IMR-90 (cell line): ENCODE results near the gene SLC15A1. TPM values are rescaled to one million over a fixed set of nuclear protein-coding genes. Genes with fewer than 3 reads are reported as not detected.

Source experiments
- ATAC-seq: fragments of 200-7000 bp; cut with Tn5 transposase; 2 replicates; pipeline ENCODE4 v1.9.1; 2020; ENCODE audit warnings: low read depth, mild to moderate bottlenecking, moderate library complexity
- BruUV-seq: library from RNA; stranded (reverse); fragments of 400-500 nt; replicated peaks from 2 replicates; lab custom pipeline; 2021; lab: Mats Ljungman, UMichigan
- CTCF ChIA-PET: fragments of 300-600 bp; formaldehyde crosslinking; extraction: SDS; loops from one replicate; lab custom pipeline; 2021; ENCODE audit warnings: antibody characterized with exemption; lab: Yijun Ruan, JAX
- POLR2A ChIA-PET: fragments of 300-600 bp; sonication (Branson Sonifier 250); formaldehyde crosslinking; loops from one replicate; lab custom pipeline; 2022; ENCODE audit warnings: antibody characterized with exemption; ENCODE audit not compliant: unreplicated experiment; lab: Charles Lee
- DNase-seq: peaks from one replicate; pipeline ENCODE4 v3.0.0; 2013
- H2AFZ ChIP-seq: replicated peaks from 2 replicates; pipeline ENCODE3; 2013; ENCODE audit warnings: low read length, mild to moderate bottlenecking; ENCODE audit not compliant: poor library complexity
- H2AK5ac ChIP-seq: 2 replicates; pipeline ENCODE4 v1.6.1; 2013; ENCODE audit warnings: low read depth, low read length, inconsistent platforms
- H2AK9ac ChIP-seq: replicated peaks from 2 replicates; pipeline ENCODE3; 2013; ENCODE audit warnings: mild to moderate bottlenecking, low read depth, low read length, moderate library complexity; ENCODE audit not compliant: poor library complexity
- H2BK120ac ChIP-seq: 2 replicates; pipeline ENCODE4 v1.6.1; 2013; ENCODE audit warnings: low read depth, low read length, inconsistent platforms
- H2BK15ac ChIP-seq: 3 replicates; pipeline ENCODE4 v1.6.1; 2013; ENCODE audit warnings: low read depth, low read length, inconsistent platforms
- H2BK20ac ChIP-seq: 2 replicates; pipeline ENCODE4 v1.6.1; 2013; ENCODE audit warnings: low read depth, mild to moderate bottlenecking, inconsistent platforms, low read length, moderate library complexity
- H2BK5ac ChIP-seq: 2 replicates; pipeline ENCODE4 v1.6.1; 2013; ENCODE audit warnings: mild to moderate bottlenecking, low read depth, low read length, inconsistent platforms; ENCODE audit not compliant: poor library complexity, severe bottlenecking
- H3K14ac ChIP-seq: replicated peaks from 2 replicates; pipeline ENCODE4 v1.6.1; 2013; ENCODE audit warnings: low read depth, low read length, inconsistent platforms
- H3K18ac ChIP-seq: 2 replicates; pipeline ENCODE4 v1.6.1; 2013; ENCODE audit warnings: low read depth, low read length, control low read depth
- H3K23ac ChIP-seq: 2 replicates; pipeline ENCODE4 v1.6.1; 2013; ENCODE audit warnings: low read depth, low read length, inconsistent platforms
- H3K27ac ChIP-seq: 2 replicates; pipeline ENCODE4 v1.5.1; 2013; ENCODE audit warnings: mild to moderate bottlenecking, control low read depth, low read length; ENCODE audit not compliant: insufficient read depth
- H3K27me3 ChIP-seq: 2 replicates; pipeline ENCODE4 v1.6.1; 2013; ENCODE audit warnings: low read length; ENCODE audit not compliant: control insufficient read depth, insufficient read depth
- H3K36me3 ChIP-seq: 2 replicates; pipeline ENCODE4 v1.6.1; 2013; ENCODE audit warnings: low read length, mixed read lengths; ENCODE audit not compliant: control insufficient read depth, insufficient read depth
- H3K4ac ChIP-seq: 2 replicates; pipeline ENCODE4 v1.6.1; 2013; ENCODE audit warnings: low read depth, low read length, inconsistent platforms
- H3K4me1 ChIP-seq: 2 replicates; pipeline ENCODE4 v1.6.1; 2013; ENCODE audit warnings: low read length, mixed read lengths; ENCODE audit not compliant: control insufficient read depth, insufficient read depth
- H3K4me2 ChIP-seq: 2 replicates; pipeline ENCODE4 v1.6.1; 2013; ENCODE audit warnings: low read depth, mild to moderate bottlenecking, control low read depth, low read length, moderate library complexity
- H3K4me3 ChIP-seq: 2 replicates; pipeline ENCODE4 v1.5.1; 2013; ENCODE audit warnings: low read depth, mild to moderate bottlenecking, control low read depth, low read length, moderate library complexity; ENCODE audit not compliant: insufficient read depth
- H3K56ac ChIP-seq: 2 replicates; pipeline ENCODE4 v1.6.1; 2013; ENCODE audit warnings: low read length, inconsistent platforms; ENCODE audit not compliant: insufficient read depth; ENCODE audit errors: extremely low read depth
- H3K79me1 ChIP-seq, 2 experiments: 2 replicates each; pipeline ENCODE4 v1.6.1; 2013; ENCODE audit warnings: low read length in 2 of 2, inconsistent platforms in 1 of 2, low read depth in 1 of 2
- H3K9ac ChIP-seq: 2 replicates; pipeline ENCODE4 v1.6.1; 2013; ENCODE audit warnings: low read depth, low read length, control low read depth
- H3K9me1 ChIP-seq: 2 replicates; pipeline ENCODE4 v1.6.1; 2013; ENCODE audit warnings: low read length, inconsistent platforms; ENCODE audit not compliant: insufficient read depth
- H3K9me3 ChIP-seq: 2 replicates; pipeline ENCODE4 v1.6.1; 2013; ENCODE audit warnings: low read length; ENCODE audit not compliant: control insufficient read depth, insufficient read depth
- H4K20me1 ChIP-seq: 2 replicates; pipeline ENCODE4 v1.6.1; 2013; ENCODE audit warnings: low read length, inconsistent platforms; ENCODE audit not compliant: insufficient read depth
- H4K5ac ChIP-seq: 2 replicates; pipeline ENCODE4 v1.6.1; 2013; ENCODE audit warnings: mild to moderate bottlenecking, low read depth, low read length, control low read depth
- H4K8ac ChIP-seq, 2 experiments: 2 replicates each; pipeline ENCODE4 v1.6.1; 2013; ENCODE audit warnings: low read depth in 2 of 2, low read length in 2 of 2, control low read depth in 1 of 2, inconsistent platforms in 1 of 2
- H4K91ac ChIP-seq: 2 replicates; pipeline ENCODE4 v1.6.1; 2013; ENCODE audit warnings: low read depth, low read length, inconsistent platforms; ENCODE audit not compliant: insufficient read depth
- CEBPB ChIP-seq: IDR thresholded peaks from 2 replicates; pipeline ENCODE4 v1.6.1; 2012; ENCODE audit warnings: low read depth, low read length, improper control_type of control experiment
- CHD1 ChIP-seq: IDR thresholded peaks from 2 replicates; pipeline ENCODE4 v1.6.1; 2012; ENCODE audit warnings: low read depth, low read length, improper control_type of control experiment
- FOS ChIP-seq: fragments of 150-350 bp; IDR thresholded peaks from 2 replicates; pipeline ENCODE4 v1.6.1; 2016; ENCODE audit warnings: low read depth, low read length
- MAZ ChIP-seq: IDR thresholded peaks from 2 replicates; pipeline ENCODE4 v1.6.1; 2012; ENCODE audit warnings: low read depth, mild to moderate bottlenecking, low read length, improper control_type of control experiment, moderate library complexity, borderline replicate concordance
- NFE2L2 ChIP-seq: fragments of 150-350 bp; IDR thresholded peaks from 2 replicates; pipeline ENCODE4 v1.6.1; 2016; ENCODE audit warnings: low read depth, mild to moderate bottlenecking, low read length
- POLR2A ChIP-seq: IDR thresholded peaks from 2 replicates; pipeline ENCODE4 v1.6.1; 2012; ENCODE audit warnings: mild to moderate bottlenecking, low read depth, low read length
- RCOR1 ChIP-seq: IDR thresholded peaks from 2 replicates; pipeline ENCODE4 v1.6.1; 2012; ENCODE audit warnings: mild to moderate bottlenecking, low read length, improper control_type of control experiment; ENCODE audit not compliant: insufficient replicate concordance
- RFX5 ChIP-seq: IDR thresholded peaks from 2 replicates; pipeline ENCODE4 v1.8.0; 2012; ENCODE audit warnings: low read depth, mild to moderate bottlenecking, low read length, moderate library complexity
- WGBS, 2 experiments: methylation state at CpG; one replicate each; pipeline versions ENCODE4 v1.1.5 to v1.1.7; 2013; ENCODE audit warnings: missing lambda C conversion rate in 2 of 2; ENCODE audit not compliant: insufficient read length in 1 of 2; ENCODE audit errors: extremely low coverage in 2 of 2; 5-methylcytosine and 5-hydroxymethylcytosine counted together
- dilution Hi-C: fragments of 300-500 bp; cut with HindIII; formaldehyde crosslinking; loops from one replicate; pipeline ENCODE4 v1.14.3; 2018; ENCODE audit warnings: low sequenced_read_pairs; ENCODE audit not compliant: unreplicated experiment
- in situ Hi-C: fragments of 300-500 bp; cut with MboI; formaldehyde crosslinking; loops from 3 replicates; pipeline ENCODE4 v1.14.3; 2019; ENCODE audit warnings: low sequenced_read_pairs, inconsistent platforms, mixed read lengths
- intact Hi-C: fragments of 100-400 bp; cut with micrococcal nuclease; formaldehyde crosslinking; loops from 2 replicates; pipeline ENCODE4 v1.10.0; 2022
- polyA plus RNA-seq, 3 experiments: library from polyadenylated mRNA; depleted of rRNA; stranded (reverse); fragments of >200 nt; gene quantifications; 2 replicates each; pipeline ENCODE4 v1.2.3, GENCODE V29; 2012; ENCODE audit warnings: low replicate concordance in 1 of 3
- total RNA-seq: library from RNA; depleted of rRNA; stranded (reverse); fragments of >200 nt; gene quantifications from 2 replicates; pipeline ENCODE4 v1.2.3, GENCODE V29; 2012
- TF ChIP-seq, protein P1 (sequence below): conservative IDR thresholded peaks from 2 replicates; pipeline ENCODE4 v1.5.1; 2012; ENCODE audit warnings: mild to moderate bottlenecking, low read depth, low read length, improper control_type of control experiment

SLC15A1 gene
- total and polyA plus RNA-seq, 2 of the 4 experiments (the other 2 are of a cell fraction): not detected

DNA sequence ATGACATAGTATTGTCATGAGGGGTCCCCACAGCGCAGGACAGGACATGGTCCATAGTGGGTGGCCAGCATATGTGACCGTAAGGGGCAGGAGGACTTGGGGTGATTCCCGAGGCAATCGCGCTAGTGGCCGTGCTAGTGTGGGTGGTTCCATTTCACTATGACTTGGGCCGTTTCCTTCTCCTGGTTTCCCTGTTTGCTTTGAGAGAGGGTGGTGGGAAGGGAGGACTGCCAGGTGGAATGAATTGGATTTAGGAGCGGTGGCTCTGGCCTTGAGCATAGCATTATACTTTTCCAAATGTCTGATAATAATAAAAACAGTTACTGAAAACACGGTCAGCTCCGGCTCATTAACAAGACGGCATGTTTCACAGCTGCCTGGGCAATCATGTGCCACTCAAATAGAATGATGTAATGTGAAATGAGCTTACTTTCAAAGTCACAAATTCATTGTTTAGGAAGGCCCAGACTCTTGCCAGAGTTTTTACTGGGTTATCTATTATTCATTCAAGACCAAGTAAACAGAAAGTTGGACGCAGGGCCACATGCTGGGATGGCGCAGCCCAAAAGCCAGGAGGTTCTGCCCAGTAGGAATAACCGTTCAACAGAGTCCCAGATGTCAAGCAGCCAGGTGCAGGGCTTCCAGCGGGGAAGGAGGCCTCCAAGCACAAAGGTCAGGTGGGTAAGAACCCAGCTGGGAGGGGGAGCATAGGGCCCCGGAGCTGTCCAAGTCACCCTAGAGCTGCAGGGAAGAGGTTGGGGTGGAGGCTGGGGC lies 19.6 kb upstream of the SLC15A1 start:
- no peak overlapping the region for H2BK15ac ChIP-seq
- no peak overlapping the region for H3K4me3 ChIP-seq
- POLR2A ChIA-PET: no interaction called here
- peaks cover 11% of the 10 kb centered on the region for H3K27me3 ChIP-seq
- no TSS peak for BruUV-seq
- no peak overlapping the region for H4K8ac ChIP-seq
- H3K9me3 ChIP-seq: peaks cover 14% of the 10 kb centered on the region
- no peak overlapping the region for H2BK120ac ChIP-seq
- H4K91ac ChIP-seq: no peak overlapping the region
- H2BK5ac ChIP-seq: no peak overlapping the region
- CTCF ChIA-PET: no interaction called here
- H2AK9ac ChIP-seq: no peak overlapping the region
- intact Hi-C loops: no loop called here
- no peak overlapping the region for H2BK20ac ChIP-seq
- H3K4me1 ChIP-seq: peaks cover 2% of the 10 kb centered on the region
- no peak overlapping the region for H3K18ac ChIP-seq
- no peaks in the 10 kb centered on the region for H3K79me1 ChIP-seq
- no peak overlapping the region for H3K23ac ChIP-seq
- H3K4ac ChIP-seq: no peak overlapping the region
- dilution Hi-C loops: no loop called here
- no peak for DNase-seq
- H3K4me2 ChIP-seq: no peak overlapping the region
- H3K14ac ChIP-seq: no peak overlapping the region
- H3K9me1 ChIP-seq: no peaks in the 10 kb centered on the region; the same call in 1 of the 2 replicates
- no peak overlapping the region for H2AK5ac ChIP-seq
- no peak overlapping the region for H3K27ac ChIP-seq
- H4K5ac ChIP-seq: no peak overlapping the region
- no peaks in the 10 kb centered on the region for H3K36me3 ChIP-seq
- WGBS, 2 experiments: 66% methylated on average over 8 of the region's 16 CpGs; no CpG with 5 or more reads in 1 of the 2 experiments
- no peak for ATAC-seq
- no peak overlapping the region for H3K56ac ChIP-seq
- no peak overlapping the region for H3K9ac ChIP-seq
- H4K20me1 ChIP-seq: no peaks in the 10 kb centered on the region
- no peak overlapping the region for H2AFZ ChIP-seq
- in situ Hi-C loops: no loop called here
- no peak for TF ChIP-seq RCOR1
- TF ChIP-seq FOS: no peak
- TF ChIP-seq, protein P1, sequence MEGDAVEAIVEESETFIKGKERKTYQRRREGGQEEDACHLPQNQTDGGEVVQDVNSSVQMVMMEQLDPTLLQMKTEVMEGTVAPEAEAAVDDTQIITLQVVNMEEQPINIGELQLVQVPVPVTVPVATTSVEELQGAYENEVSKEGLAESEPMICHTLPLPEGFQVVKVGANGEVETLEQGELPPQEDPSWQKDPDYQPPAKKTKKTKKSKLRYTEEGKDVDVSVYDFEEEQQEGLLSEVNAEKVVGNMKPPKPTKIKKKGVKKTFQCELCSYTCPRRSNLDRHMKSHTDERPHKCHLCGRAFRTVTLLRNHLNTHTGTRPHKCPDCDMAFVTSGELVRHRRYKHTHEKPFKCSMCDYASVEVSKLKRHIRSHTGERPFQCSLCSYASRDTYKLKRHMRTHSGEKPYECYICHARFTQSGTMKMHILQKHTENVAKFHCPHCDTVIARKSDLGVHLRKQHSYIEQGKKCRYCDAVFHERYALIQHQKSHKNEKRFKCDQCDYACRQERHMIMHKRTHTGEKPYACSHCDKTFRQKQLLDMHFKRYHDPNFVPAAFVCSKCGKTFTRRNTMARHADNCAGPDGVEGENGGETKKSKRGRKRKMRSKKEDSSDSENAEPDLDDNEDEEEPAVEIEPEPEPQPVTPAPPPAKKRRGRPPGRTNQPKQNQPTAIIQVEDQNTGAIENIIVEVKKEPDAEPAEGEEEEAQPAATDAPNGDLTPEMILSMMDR: no peak
- TF ChIP-seq POLR2A: no peak
- TF ChIP-seq MAZ: no peak
- no peak for TF ChIP-seq NFE2L2
- no peak for TF ChIP-seq CEBPB
- no peak for TF ChIP-seq CHD1
- no peak for TF ChIP-seq RFX5
